Measurements from ENCODE around the gene NTSR2.
"Not testable (repeated sequence)": the region's sequence is repeated elsewhere in the genome, so short reads cannot be mapped to it uniquely, and the experiment has no call there.

The NTSR2 gene

DNA sequence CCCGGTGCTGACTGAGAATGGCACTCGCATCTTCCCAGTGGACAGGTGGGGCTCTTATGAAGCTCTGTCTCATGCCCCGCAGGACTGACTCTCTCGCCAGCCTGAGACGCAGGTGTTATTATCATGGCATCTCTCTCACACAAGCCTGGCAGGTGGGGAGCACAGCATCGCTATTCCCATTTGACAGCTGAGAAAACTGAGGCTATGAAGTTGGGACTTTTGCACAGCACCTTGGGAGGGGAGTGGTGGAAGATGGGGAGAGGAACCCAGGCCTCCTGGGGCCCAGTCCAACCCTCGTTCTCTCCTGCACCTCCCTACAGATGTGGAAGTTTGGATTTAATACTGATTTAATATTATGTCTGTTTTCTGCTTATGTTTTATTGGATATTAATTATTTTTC lies 9.0 kb upstream of the NTSR2 start:
- DNase-seq, result no peak

DNA sequence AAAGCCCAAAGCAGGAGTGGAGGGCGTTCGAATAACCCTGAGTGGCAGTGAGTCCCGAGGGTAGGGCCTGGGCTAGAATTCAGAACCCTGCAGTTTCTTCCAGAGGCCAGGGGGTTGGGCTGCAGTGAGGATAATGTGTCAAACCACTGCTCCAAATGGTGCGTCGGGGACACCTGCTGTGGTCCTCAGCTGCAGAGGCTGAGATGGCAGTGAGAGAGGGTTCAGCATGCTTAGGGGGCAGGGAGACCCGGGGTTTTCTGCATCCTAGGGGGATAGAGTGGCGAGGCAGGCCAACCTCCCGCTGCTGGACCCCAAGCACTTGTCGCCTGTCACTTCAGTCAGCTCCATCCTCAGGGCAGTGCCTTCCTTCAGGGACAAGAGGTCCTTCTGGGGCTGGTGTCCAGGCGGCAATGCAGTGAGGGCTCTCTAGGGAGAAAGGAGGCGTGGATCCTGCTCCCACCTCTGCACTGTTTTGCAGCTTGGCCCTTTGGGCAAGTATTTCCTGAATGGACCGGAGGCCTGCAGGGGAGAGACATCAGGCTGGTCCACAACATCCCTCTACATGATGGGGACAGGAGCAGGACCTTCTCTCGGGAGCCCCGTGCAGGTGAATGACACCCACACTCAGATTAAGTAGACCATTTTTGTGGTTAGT lies 8.4 kb upstream of the NTSR2 start:
- no peak for DNase-seq

DNA sequence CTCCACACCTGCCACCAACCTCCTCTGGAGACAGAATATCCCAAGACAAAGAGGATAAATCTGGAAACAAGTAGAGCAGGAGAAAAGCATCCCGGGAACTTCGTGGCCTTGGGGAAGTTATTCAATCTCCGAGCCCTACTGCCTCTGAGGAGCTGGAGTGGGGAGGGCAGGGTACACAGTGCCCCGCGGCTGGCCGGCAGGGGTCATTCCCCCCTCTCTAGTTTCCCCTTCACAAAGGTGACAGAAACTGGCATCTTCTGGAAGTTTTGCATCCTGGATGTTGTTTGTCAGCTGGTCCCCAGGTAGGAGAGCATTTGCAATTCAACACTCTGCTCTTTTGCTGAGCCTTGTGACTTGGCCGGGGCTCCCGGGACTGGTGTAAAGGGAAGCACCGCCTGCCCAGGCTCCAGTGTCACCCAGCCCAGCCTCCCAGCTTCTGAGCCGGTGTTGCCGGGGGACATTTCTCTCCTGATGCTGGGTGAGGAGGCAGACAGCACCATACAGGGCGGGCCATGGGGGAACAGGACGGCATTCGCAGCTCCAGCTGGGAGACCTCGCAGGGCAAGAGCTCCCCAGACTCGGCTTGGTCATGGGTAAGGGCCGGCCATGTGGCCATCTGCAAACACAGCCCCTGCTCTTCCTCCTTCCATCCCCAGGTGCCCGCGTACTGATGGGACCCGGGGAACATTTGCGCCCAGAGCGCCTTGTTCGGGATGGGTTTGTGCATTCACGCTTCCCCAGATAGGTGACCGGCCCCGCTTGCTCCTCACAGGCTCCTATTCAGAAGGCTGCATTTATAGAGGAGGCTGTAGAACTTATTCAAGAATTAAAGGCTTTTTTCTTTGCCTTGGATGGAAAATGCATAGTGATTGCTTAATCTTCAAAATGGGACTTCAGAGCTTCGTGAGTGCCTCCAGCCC lies 7.4 kb upstream of the NTSR2 start:
- no peak for DNase-seq

DNA sequence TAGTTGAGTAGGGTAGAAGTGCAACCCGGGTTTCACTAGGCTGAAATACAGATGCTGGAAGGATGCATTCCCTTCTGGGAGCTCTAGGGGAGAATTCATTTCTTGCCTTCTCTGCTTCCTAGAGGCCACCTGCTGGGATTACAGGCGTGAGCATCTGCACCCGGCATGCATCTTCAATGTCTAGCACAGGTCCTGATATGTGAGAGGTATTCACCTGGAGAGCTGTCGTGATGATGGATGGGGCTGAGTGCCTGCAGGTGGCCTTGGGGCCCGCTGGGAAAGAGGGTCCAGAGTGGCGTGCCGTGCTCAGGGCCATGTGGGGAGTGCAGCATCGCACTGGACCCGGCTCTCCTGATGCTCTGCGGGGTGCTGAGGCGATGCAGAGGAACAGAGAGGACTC lies 6.6 kb upstream of the NTSR2 start:
- DNase-seq, result no peak

DNA sequence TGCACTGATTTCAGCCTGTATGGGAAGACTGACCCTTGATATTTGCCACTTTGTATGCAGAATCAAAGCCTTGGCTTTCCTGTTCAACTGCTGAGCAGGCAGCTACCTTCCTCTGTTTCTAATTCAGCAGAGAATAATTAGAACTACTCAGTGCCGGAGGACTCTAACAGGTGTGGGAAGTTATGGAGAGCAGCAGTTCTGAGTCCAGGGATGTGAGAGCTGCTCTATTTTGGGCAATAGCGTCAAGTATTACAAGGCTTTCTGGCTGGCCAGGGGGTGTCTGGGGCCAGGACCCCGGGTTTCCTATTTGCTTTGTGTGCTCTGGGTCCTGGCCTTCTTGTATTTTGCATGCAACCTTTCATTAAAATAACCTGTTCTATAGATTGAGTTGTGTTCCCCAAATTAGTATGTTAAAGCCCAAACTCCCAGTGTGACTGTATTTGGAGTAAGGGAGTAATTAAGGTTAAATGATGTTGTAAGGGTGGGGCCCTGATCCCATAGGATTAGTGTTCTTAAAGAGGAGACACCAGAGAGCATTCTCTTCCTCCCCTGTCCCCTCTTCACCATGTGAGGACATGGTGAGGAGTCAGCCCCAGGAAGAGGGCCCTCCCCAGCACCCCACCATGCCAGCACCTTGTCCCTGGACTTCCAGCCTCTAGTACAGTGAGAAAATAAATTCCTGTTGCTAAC lies 5.6 kb upstream of the NTSR2 start:
- DNase-seq, result no peak

DNA sequence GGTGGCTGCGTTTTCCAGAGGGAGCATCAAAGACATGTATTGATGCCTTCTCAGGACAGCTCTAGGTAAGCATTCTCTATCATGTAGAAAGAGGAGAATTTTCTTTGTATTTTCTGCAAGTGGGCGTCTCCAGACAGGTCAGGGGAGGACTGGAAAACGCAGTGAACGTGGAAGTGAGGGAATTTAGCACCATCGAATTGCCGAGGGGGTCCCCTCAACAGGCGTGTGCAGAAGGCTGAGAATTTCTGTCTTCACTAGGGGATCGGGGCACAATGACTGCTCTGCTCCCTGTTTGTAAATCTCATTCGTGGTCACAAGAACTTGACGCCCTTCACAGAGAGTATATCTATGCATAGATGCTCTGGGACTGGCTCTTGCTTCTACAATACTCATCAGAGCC lies 5.0 kb upstream of the NTSR2 start:
- DNase-seq, result no peak

DNA sequence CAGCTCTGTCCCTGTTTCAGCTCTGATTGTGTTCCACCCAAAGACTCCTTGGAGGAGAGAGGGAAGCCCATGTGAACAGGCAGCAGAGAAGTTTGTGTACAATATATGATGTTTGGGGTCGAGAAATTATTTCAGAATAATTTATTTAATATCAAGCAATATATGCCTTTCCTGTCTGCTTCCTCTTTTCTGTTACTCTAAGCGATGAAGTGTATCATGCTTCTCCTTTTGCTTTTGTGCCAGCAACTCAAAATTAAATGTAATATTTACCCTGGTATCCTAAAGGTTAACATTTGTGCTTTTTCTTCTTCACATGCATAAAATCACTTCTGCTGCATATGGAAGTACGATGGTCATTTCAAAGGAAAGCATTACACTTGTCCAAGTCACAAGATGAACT lies 2.4 kb upstream of the NTSR2 start:
- no peak for DNase-seq

DNA sequence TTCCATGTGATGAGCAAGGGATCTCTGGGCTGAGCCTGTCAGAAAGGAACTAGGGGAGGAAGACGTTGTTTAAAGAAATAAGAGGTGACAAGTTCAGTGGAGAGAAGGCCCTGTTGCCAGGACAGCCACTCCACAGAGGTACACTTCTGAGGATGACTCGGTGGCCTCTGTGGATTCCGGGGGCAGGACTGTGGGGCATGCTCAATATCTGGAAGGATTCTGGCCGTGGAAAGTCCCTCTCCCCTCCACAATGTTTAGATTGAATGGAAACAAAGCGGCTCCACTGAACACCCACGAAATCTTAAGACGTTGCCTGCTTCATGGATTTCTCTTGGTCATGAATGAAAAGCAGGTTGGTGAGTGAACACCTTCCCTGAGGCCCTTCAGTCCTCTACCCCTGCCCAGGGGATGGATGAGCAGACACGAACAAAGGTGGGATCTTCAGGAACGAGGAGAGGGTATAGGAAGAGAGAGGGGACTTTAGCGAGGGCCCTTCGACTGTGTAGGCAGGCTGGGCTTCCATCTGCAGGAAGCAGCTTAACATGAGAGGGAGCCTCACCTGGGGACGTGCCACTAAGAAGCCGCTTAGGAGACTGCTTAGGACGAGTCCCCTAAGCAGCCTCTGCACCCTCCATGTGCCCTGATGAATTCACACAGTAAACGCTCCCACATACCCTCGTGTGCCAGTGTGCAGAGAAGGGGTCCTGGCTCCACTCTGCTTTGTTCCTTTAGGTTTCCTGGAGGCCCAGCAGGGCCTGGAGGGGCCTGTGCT lies 1.9 kb downstream of the NTSR2 start:
- no peak for DNase-seq

DNA sequence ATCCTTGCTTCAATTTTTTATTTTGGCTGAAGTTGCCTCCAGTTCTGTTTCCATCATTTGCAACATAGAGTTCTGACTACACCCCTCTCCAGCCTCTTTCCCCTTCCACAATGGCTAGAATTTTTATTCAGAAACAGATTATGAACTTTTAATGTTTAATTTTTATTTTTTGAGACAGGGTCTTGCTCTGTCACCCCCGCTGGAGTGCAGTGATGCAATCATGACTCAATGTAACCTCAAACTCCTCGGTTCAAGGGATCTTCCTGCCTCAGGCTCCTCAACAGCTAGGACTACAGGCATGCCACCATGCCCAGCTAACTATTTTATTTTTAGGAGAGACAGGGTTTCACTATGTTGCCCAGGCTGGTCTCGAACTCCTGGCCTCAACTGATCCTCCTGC lies 2.8 kb downstream of the NTSR2 start:
- no peak for DNase-seq

DNA sequence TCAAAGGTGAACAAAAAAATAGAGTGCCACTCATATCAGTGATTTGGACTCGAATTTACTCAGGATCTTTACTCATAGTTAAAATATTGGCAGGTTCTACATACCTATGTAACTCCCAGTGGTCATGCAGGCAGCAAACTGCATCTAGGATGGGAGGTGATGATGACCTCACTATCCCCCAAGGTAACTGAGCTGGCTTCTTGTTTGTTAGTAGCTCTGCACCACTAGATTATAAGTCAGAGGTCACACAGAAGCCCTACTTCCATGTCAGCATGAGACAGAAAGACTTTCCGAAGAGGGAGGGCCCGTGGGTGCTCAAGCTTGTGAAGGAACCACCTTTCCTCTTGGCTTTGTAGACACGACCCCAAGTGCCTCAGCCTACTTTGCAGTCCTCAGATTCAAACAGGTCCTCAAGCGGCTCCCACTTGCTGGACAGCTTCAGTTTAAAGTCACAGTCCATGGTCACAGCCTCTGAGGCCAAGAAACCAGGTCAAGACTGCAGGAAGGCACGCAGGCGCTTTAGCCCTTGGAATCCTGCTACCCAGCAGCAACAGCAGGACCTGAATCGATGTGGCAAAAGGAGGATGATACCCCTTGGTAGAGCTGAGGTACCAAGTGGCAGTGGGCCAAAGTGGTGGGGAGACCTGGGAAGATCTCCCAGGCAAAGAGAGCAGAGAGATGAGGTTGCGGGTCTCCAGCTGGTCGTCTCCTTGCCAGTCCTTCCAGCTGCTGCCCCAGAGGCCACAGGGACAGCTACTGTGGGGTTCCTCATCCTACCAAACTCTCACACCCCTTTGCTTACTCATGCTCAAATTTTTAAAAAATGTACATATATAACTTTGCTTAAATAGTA lies 4.3 kb downstream of the NTSR2 start:
- no peak for DNase-seq

DNA sequence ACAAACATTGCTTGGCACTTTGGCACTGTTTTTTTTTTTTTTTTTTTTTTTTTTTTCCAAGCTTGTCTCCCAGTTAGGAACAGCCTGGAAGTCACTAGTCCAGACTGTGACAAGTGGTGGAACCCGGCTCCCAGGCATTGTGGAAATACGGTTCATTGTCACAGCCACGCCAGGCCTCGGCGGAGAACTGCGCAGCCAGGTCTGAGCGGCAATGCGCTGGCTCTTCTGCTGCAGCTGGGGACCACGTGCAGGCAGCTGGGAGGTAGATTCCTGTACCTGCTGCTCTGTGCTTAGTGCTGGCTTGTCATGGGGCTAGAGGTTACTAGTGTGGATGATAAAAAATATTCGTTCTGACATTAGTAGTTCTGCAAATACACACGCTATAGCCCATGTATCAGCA lies 5.0 kb downstream of the NTSR2 start:
- DNase-seq, result no peak

DNA sequence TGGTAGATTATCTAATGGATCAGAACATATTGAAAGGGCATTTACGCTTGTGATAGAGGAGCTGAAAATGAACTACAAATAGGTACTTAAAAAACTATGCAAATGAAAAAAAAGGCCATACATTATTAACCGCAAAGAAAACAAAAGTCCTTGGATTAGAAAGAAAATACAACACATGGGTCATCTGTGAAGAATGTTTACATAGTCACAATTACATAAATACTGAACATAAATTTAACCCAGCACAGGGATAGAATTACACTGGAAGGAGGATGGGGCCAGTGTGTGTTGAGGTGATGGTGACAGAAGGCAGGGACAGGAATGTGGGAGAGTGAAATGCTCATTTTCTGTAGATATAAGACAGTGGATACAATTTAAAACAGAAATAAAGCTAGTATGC lies 6.6 kb downstream of the NTSR2 start:
- DNase-seq, result no peak

DNA sequence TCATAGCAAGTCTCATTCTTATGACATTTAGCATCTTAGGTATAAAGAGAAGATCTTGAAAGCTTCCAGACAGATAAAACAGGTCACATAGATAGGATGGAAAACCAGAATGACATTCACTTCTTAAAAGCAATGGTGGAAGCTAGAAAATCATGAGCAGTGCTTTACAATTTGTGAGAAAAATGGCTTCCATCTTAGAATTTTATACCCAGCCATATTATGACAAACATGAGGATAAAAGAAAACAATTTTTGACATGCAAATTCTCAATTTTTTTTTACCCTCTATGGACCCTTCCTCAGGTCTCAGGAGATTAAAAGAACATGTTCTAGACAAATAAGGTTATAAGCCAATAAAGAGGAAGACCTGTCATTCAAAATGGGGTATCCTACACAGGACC lies 7.1 kb downstream of the NTSR2 start:
- no peak for DNase-seq

DNA sequence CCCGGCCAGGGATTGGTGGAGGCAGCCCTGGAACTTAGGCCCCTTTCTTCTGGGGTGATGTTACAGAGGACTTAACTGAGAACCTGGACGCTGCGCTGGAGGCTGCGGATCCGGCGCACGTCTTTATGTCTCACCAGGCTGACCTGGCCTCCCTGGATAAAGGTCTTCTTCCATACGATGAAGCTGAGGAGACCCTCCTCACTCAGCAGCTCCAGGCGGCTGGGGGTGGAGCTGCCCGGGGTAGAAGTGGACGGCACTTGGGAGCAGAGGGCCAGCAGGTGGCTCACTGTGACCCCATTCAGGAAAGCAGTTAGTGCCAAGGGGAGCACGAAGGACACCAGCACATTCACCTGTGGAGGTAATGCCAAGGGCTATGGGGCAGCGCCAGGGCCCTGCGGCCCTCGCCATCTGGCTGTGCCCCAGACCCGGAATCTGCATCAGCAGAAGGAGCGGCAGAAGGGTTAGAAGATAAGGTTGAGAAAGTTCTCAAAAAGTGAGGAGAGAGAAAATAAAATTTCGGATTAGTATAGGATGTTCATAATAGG lies 8.0 kb downstream of the NTSR2 start:
- DNase-seq, result no peak

DNA sequence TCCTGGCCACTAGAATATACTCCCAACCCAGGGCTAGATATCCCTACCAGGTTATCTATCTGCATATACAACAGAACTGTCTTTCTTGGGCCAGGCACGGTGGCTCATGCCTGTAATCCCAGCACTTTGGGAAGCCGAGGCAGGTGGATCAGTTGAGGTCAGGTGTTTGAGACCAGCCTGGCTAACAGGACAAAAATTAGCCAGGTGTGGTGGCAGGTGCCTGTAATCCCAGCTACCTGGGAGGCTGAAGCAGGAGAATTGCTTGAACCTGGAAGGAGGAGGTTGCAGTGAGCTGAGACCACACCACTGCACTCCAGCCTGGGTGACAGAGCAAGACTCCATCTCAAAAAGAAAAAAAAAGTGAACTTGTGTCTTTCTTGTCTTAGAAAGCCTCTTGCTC lies 9.6 kb downstream of the NTSR2 start:
- not testable (repeated sequence) for DNase-seq

DNA sequence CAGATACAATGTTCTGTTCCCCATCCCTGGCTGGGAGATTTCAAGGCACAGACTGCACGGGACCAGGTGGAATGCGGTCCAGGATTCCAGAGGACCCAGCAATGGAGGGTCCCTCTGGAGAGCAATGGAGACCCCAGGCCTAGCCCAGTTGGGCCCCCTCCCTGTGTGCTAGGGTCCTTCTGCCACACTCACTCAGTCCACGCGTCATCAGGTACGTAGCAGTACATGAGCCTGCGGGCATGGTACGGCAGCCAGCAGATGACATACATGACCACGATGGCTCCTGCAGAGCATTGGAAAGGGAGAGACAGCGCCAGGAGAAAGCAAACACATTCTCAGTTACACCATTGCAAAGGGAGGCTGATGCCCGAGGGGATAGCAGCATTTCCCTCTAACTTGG lies 10.1 kb downstream of the NTSR2 start:
- DNase-seq, result no peak

DNA sequence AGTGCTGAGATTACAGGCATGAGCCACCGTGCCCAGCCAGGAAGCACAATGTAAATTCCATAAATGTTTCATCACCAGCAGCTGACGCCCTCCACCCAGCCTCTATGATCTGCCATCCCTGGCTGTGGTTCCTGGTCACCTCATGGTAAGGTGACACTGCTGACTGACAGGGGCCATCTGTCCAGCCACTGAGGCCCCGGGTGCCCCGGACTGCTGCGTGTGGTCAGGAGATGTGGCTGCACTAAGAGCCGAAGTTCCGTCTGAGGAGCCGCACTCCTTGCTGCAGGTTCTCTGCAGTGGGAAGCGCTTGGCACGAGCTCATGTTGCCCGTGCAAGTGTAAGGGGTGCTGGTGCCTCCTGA lies 10.9 kb downstream of the NTSR2 start:
- DNase-seq, result no peak

DNA sequence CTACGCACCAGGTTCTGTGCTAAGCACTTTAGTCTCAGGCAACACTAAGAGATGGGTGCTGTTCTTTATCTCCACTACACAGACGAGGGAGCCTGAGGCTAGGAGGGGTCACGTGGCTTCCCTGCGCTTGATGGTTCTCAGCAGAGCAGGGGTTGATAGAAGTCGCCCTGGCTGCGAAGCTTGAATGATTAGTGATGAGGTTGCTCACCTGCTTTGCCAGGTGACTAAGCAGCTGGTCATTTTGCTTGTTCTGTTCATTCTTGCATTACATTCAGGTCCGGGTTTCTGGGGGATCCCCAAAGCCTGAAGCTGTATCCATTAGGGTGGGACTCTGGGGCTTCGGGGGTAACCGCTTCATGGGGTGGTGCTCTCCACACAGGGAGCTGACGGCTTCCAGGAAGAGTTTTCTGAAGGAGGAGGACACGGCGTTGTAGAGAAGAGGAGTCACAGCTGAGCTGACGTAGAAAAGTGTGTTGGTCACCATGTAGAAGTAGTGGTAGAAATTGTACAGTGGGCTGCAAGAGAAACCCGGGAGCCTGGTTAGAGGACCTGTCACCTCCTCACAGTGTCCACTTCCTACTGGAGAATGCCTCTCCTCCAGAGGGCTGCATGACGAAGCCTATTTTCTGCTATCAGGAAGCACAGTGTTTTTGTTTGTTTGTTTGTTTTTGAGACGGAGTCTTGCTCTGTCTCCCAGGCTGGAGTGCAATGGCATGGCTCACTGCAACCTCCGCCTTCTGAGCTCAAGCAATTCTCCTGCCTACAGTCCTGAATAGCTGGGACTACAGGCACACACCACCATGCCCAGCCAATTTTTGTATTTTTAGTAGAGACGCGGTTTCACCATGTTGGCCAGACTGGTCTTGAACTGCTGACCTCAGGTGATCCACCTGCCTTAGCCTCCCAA lies 11.5 kb downstream of the NTSR2 start:
- no peak for DNase-seq

DNA sequence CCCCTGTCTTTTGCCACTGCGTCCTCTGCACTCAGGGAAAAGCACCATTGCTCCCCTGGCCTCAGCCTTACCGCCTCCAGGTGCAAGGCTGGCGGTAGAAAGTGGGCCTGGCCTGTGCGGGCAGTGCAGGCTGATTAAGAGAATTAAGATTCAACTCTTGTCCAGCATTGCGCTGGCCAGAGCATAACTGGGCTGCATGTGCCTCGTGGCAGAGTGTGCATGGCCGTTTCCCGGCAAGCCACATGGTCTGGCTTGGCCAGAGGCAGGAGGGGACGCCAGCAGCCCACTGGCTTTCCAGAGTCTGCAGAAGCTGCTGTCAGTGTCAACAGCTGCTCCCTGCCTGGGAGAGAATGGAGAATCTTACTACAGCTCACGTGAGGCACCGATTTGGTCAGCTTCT lies 12.3 kb downstream of the NTSR2 start:
- DNase-seq, result no peak

DNA sequence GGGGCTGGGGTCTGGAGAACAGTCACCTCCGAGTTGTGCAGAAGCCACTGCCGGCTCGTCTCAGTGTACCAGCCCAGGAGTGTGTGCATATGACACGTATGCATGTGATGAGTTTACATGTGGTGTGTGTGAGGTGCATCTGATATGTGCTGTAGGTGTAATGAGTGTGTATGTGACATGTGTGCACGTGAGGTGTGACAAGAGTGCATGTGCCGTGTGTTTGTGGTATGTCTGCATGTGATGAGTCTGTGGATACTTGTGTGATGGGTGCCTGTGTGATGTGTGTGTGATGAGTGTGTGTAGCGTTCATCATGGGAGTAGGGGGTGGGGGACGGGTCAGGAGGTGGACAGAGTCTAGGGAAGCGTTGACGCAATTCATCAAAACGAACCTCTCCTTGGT lies 12.8 kb downstream of the NTSR2 start:
- no peak for DNase-seq

DNA sequence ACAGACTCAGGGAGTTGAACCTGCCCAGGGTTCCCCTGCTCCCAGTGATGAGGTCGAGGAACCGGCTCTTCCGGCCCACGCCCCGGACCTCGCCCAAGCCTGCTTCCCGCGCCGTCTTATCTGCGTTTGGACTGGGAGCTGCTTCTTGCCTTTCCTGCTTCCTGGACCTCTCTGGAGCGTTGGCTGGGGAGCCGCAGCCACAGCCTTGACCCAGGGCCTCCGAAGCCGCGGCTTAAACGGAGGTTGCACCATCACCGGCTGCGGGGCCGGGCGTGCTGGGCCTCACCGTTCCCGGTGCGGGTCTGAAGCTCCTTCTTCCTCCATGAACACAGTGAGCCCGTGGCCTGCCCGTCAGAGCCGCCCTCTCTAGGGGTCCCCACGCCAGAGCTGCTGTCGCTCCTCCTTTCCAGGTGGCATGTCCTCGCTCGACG lies 13.3 kb downstream of the NTSR2 start:
- no peak for DNase-seq
